ENCODE results near the gene CYSLTR2.

DNA sequence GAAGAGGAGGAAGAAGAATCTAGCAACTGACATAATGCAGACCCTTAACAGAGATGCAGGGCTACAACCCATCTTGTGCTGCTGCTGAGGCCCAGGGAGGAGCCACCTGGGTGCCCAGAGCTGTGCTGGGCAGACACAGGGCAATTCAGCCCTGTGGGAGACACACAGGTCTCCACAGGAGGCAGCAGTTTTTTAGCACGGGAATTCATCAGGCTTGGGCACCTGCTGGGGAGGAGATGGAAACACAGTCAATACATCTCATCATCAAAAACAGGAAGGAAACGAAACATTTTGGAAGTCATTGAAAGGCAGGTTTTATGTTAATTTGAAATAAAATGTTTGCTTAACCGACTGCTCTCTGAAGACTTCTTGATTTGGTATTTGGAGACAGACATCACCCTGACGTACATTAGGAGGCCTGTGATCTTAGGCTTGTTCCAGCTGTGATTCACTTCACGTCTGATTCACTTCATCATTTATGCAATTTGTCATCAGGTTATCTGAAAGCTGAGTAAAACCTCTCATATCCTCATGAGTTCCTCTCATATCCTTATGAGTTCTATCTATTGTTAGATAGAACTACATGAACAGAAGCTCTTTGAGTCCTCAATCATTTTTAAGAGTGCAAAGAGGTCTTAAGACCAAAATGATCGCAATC, 77.4 kb downstream of the CYSLTR2 start:
- TF ChIP-seq EZH2phosphoT487 (conservative IDR thresholded peaks at IDR 0.05; ENCODE audit: low read length): no peak
- TF ChIP-seq, protein P1, sequence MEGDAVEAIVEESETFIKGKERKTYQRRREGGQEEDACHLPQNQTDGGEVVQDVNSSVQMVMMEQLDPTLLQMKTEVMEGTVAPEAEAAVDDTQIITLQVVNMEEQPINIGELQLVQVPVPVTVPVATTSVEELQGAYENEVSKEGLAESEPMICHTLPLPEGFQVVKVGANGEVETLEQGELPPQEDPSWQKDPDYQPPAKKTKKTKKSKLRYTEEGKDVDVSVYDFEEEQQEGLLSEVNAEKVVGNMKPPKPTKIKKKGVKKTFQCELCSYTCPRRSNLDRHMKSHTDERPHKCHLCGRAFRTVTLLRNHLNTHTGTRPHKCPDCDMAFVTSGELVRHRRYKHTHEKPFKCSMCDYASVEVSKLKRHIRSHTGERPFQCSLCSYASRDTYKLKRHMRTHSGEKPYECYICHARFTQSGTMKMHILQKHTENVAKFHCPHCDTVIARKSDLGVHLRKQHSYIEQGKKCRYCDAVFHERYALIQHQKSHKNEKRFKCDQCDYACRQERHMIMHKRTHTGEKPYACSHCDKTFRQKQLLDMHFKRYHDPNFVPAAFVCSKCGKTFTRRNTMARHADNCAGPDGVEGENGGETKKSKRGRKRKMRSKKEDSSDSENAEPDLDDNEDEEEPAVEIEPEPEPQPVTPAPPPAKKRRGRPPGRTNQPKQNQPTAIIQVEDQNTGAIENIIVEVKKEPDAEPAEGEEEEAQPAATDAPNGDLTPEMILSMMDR (IDR thresholded peaks at IDR 0.05; ENCODE audit: insufficient read depth, low read length, poor library complexity, severe bottlenecking): no peak

Data from SU-DHL-6 (cell line).